HepG2 (cell line): ENCODE results near the gene NOL12. TPM values are rescaled to one million over a fixed set of nuclear protein-coding genes. Genes with fewer than 3 reads are reported as not detected.

ENCODE experiments used
- ARID3A ChIP-seq: IDR thresholded peaks from 2 replicates; pipeline ENCODE4 v1.6.1; 2012; ENCODE audit warnings: low read depth, low read length, improper control_type of control experiment
- BCL3 ChIP-seq: sonication (generic); formaldehyde crosslinking; IDR thresholded peaks from 2 replicates; pipeline ENCODE4 v1.5.1; 2020; ENCODE audit warnings: mild to moderate bottlenecking, missing genetic modification reagents, moderate library complexity
- CENPBD1 ChIP-seq: sonication (generic); formaldehyde crosslinking; IDR thresholded peaks from 2 replicates; pipeline ENCODE4 v1.8.0; 2022; ENCODE audit warnings: missing genetic modification reagents, low read depth, mild to moderate bottlenecking, borderline replicate concordance
- GMEB2 ChIP-seq: IDR thresholded peaks from 2 replicates; pipeline ENCODE4 v1.6.1; 2016; ENCODE audit warnings: missing biosample characterization, missing genetic modification reagents, low read depth
- KDM3A ChIP-seq: IDR thresholded peaks from 2 replicates; pipeline ENCODE4 v1.6.1; 2018; ENCODE audit warnings: low read depth, missing compliant biosample characterization
- MIXL1 ChIP-seq: IDR thresholded peaks from 2 replicates; pipeline ENCODE4 v1.6.1; 2016
- ZFP36 ChIP-seq: fragments of 150-350 bp; IDR thresholded peaks from 2 replicates; pipeline ENCODE4 v1.6.1; 2018; ENCODE audit warnings: borderline replicate concordance, low read length, low read depth; ENCODE audit not compliant: partially characterized antibody
- ZNF124 ChIP-seq: sonication (generic); formaldehyde crosslinking; IDR thresholded peaks from 2 replicates; pipeline ENCODE4 v1.4.0; 2020; ENCODE audit warnings: missing genetic modification reagents
- ZNF432 ChIP-seq: sonication (generic); formaldehyde crosslinking; IDR thresholded peaks from 2 replicates; pipeline ENCODE4 v1.5.0; 2020; ENCODE audit warnings: missing genetic modification reagents, mild to moderate bottlenecking, borderline replicate concordance
- ZNF512B ChIP-seq: sonication (generic); formaldehyde crosslinking; IDR thresholded peaks from 2 replicates; pipeline ENCODE4 v1.5.1; 2020; ENCODE audit warnings: missing genetic modification reagents, mild to moderate bottlenecking, borderline replicate concordance
- ZNF543 ChIP-seq: sonication (generic); formaldehyde crosslinking; IDR thresholded peaks from 2 replicates; pipeline ENCODE4 v1.4.0; 2020; ENCODE audit warnings: mild to moderate bottlenecking, missing genetic modification reagents
- ZNF614 ChIP-seq: IDR thresholded peaks from 2 replicates; pipeline ENCODE4 v1.6.1; 2018; ENCODE audit warnings: missing biosample characterization, missing genetic modification reagents, inconsistent platforms, borderline replicate concordance
- ZSCAN5A ChIP-seq: sonication (generic); formaldehyde crosslinking; IDR thresholded peaks from 2 replicates; pipeline ENCODE4 v1.8.0; 2022; ENCODE audit warnings: mild to moderate bottlenecking, missing genetic modification reagents, borderline replicate concordance
- polyA plus RNA-seq, 8 experiments: library from polyadenylated mRNA; depleted of rRNA in 3 of 8; stranded (reverse) in 7 of 8; unstranded in 1 of 8; fragments of >200 nt; fragmentation: Illumina TruSeq in 4 of 8; extraction: Trizol in 4 of 8; gene quantifications; 2 replicates each; pipeline versions ENCODE4 v1.2.1 to v1.2.3, GENCODE V29; 2011 to 2016; ENCODE audit warnings: low read depth in 4 of 8, missing spikeins in 1 of 8, mixed read lengths in 1 of 8; ENCODE audit not compliant: insufficient read depth in 1 of 8
- total RNA-seq, 5 experiments: library from RNA; depleted of rRNA; stranded (reverse); fragments of >200 nt; fragmentation: Illumina TruSeq; extraction: Trizol; gene quantifications; 2 replicates each; pipeline ENCODE4 v1.2.3, GENCODE V29; 2016; ENCODE audit warnings: low read depth in 1 of 5

NOL12 gene
- total and polyA plus RNA-seq, 2 of the 13 experiments (the other 11 are each of a cell fraction or from before 2014, with no cell fraction given) = 14.3 to 31.4 TPM

- TF ChIP-seq GMEB2 (CRISPR knock-in tag) (no peak), CENPBD1 (CRISPR knock-in tag) (no peak), ZFP36 (no peak), ZSCAN5A (CRISPR knock-in tag) (no peak), ZNF543 (no peak), ARID3A (no peak), ZNF124 (CRISPR knock-in tag) (no peak), ZNF432 (CRISPR knock-in tag) (no peak), BCL3 (CRISPR knock-in tag) (0 out of 2 replicates have a peak, but pooled peaks have one; percentile 27), ZNF512B (CRISPR knock-in tag) (no peak), ZNF614 (CRISPR knock-in tag) (no peak), MIXL1 (CRISPR knock-in tag) (no peak), KDM3A (CRISPR knock-in tag) (no peak)
Measured at GRCh38 chr22:37674951-37675929, 10.9 kb upstream of the NOL12 start, which contains the start of gene LGALS1 (continued).
